GM12801 (cell line): ENCODE data around the gene ATP7A.

Source experiments
- CTCF ChIP-seq: IDR thresholded peaks from one replicate; pipeline ENCODE4 v1.5.1; 2011; ENCODE audit warnings: control low read depth; ENCODE audit not compliant: insufficient read length; ENCODE audit errors: extremely low read depth

ATP7A gene

GRCh38 chrX:77910108-77910840, at the start of gene ATP7A:
ATP7A (plus strand) TSS chrX:77910693; CDS start chrX:77971642, 60,949 bp downstream.
- no peak for TF ChIP-seq CTCF

- TF ChIP-seq CTCF = no peak
Observed at GRCh38 chrX:77875372-77875771, 35.1 kb upstream of the ATP7A start.

GRCh38 chrX:77892887-77893286, 17.6 kb upstream of the ATP7A start:
- no peak for TF ChIP-seq CTCF

GRCh38 chrX:77893713-77894112, 16.8 kb upstream of the ATP7A start:
- TF ChIP-seq CTCF = no peak

GRCh38 chrX:77894921-77895886, 15.3 kb upstream of the ATP7A start, which contains the start of gene MAGT1:
MAGT1 (minus strand) TSS chrX:77895435; CDS start chrX:77895410, 25 bp downstream.
- TF ChIP-seq CTCF = no peak

GRCh38 chrX:77899081-77899828, 11.2 kb upstream of the ATP7A start, which contains the start of gene COX7B:
COX7B (plus strand) TSS chrX:77899468; CDS start chrX:77899554, 86 bp downstream.
- TF ChIP-seq CTCF = no peak
